Endothelial cell of hepatic sinusoid (primary cell): ENCODE measurements around the gene ANKLE1.

Source experiments
- in situ Hi-C: cut with HindIII; loops from 2 replicates; pipeline ENCODE4 v1.10.0; 2017; ENCODE audit warnings: low sequenced_read_pairs

ANKLE1 gene

DNA sequence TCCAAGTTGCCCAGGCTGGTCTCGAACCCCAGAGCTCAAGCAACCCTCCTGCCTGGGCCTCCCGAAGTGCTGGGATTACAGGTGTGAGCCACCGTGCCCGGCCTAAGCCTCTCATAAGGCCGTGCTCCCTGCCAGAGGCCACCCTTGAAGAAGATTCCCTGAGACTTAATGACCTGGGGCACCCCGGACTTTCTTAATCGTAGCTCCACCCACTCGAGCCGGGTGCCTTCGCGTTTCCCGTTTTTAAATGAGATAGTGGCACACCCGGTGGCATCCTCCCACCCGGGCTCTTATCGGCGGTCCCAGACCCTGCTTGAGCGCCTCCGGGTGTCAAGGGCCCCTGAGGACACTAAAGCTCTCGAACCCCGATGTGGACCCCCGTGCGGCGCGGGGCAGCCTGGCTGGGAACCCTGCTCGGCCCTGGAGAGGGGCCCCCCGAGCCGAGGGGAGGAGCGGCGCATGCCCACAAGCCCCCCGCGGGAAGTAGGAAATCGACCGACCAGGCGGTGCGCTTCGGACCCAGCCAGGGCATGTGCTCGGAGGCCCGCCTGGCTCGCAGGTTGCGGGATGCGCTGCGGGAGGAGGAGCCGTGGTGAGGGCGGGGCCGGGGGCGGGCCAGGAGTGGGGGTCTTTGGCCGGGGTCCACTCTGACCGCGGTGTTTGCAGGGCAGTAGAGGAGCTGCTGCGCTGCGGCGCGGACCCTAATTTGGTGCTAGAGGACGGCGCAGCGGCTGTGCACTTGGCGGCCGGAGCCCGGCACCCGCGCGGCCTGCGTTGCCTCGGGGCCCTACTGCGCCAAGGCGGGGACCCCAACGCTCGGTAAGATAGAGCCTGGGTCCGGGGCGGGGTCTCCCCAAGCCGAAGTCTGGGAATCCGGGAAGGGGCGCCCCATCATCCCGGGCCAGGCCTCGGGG, at the start of gene ANKLE1:
ANKLE1 (plus strand) TSS at position 511 of the 914 bp plus-strand sequence; CDS start at position 531, 20 bp downstream.
- in situ Hi-C loops, result no loop called here

- in situ Hi-C loops, result no loop called here
Observed at GRCh38 chr19:17232258-17232657, 49.4 kb upstream of the ANKLE1 start.

DNA sequence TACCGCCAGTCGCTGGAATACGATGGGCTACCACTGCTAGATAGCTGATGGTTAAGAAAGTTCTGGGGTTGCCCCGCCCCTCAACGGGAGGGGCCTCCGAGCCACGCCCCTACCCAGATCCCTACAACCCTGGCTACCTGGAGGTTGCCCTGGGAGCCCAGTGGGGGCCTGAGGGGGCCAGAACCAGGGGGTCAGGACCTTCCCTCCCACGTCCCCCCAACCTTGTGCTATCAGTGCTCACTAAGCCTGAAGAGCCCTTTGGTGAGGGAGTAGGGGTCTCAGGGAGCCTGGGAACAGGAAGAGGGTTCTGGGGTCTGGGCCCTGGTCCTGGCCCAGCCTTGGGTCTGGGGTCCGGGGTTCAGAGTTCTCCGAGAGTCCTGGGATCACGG, 46.8 kb upstream of the ANKLE1 start:
- in situ Hi-C loops, result no loop called here

DNA sequence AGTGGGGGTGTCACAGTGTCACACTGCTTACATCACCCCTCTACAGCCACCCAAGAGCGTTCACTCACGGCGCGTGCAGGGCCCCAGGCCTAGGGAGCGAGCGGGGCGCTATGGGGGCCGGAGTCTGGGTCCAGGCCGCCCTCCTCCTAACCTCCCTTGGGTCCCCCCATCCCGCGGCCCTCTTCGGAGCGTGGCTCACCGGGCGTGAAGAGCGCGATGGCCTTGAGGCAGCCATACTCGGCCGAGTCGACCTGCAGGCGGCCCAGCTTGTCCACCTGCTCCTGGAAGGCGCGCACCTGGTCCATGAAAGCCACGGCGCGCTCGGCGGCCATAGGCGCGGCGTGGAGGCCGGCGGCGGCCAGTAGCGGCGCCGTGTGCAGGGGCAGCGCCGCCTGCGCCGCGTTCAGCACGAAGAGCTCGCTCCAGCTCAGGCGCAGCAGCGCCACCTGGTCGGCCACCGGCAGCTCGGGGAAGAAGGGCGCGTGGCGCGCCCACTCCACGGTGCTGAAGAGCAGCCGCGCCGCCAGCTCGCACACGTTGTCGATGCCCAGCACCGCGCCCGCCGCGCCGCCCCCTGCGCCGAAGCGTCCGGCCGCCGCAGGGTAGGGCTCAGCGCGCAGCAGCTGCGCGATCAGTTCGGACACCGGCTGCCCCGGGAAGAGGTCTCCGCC, 46.3 kb upstream of the ANKLE1 start:
- in situ Hi-C loops, result no loop called here

- in situ Hi-C loops, result no loop called here
Observed at GRCh38 chr19:17235971-17236777, 45.5 kb upstream of the ANKLE1 start.

- in situ Hi-C loops, result no loop called here
Observed at GRCh38 chr19:17236811-17237543, 44.7 kb upstream of the ANKLE1 start.

GRCh38 chr19:17237747-17238706, 43.7 kb upstream of the ANKLE1 start:
- in situ Hi-C loops, result no loop called here

- in situ Hi-C loops, result loop anchor here (10.0 kb wide), 2 partner anchors 65 to 75 kb away; partner anchors contain the start of genes ABHD8, DDA1 and MRPL34
Observed at GRCh38 chr19:17240062-17240752, 41.5 kb upstream of the ANKLE1 start.

- in situ Hi-C loops, result loop anchor here (10.0 kb wide), 2 partner anchors 64 to 76 kb away; partner anchors contain the start of genes ABHD8, DDA1 and MRPL34
Observed at GRCh38 chr19:17240826-17241399, 40.8 kb upstream of the ANKLE1 start.

- in situ Hi-C loops, result loop anchor here (10.0 kb wide), 2 partner anchors 62 to 78 kb away; partner anchors contain the start of genes ABHD8, DDA1 and MRPL34
Observed at GRCh38 chr19:17242431-17243208, 39.1 kb upstream of the ANKLE1 start.

DNA sequence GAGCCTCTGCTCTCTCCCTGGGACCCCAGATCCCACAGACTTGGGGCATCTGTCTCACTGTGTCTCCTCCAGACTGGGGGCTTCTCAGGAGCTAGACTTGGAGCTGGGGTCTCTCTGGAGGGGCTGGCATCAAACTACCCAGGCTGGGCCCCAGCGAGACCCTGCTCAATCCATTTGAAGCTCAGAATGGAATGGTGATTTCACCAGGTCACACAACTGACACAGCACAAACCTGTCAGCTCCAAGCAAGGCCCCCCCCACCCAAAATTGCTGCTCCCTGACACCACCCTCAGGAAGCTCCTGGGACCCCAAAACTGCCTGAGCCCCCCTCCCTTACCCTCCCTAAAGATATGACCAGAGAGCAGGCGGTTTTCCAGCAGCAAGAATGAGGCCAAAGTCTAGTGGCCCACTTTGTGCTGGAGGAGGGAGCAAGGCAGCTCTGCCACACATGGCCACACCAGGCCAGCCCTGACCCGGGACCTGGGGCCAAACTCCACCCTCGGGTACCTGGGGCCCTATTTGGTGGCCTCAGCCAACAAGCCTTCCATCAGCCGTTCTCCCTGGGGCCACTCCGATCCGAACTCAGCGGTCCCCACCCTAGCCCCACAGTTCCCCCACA, 38.4 kb upstream of the ANKLE1 start:
- in situ Hi-C loops, result loop anchor here (10.0 kb wide), 2 partner anchors 61 to 79 kb away; partner anchors contain the start of genes ABHD8, DDA1 and MRPL34

GRCh38 chr19:17243830-17244617, 37.7 kb upstream of the ANKLE1 start:
- in situ Hi-C loops, result loop anchor here (10.0 kb wide), 2 partner anchors 61 to 79 kb away; partner anchors contain the start of genes ABHD8, DDA1 and MRPL34

DNA sequence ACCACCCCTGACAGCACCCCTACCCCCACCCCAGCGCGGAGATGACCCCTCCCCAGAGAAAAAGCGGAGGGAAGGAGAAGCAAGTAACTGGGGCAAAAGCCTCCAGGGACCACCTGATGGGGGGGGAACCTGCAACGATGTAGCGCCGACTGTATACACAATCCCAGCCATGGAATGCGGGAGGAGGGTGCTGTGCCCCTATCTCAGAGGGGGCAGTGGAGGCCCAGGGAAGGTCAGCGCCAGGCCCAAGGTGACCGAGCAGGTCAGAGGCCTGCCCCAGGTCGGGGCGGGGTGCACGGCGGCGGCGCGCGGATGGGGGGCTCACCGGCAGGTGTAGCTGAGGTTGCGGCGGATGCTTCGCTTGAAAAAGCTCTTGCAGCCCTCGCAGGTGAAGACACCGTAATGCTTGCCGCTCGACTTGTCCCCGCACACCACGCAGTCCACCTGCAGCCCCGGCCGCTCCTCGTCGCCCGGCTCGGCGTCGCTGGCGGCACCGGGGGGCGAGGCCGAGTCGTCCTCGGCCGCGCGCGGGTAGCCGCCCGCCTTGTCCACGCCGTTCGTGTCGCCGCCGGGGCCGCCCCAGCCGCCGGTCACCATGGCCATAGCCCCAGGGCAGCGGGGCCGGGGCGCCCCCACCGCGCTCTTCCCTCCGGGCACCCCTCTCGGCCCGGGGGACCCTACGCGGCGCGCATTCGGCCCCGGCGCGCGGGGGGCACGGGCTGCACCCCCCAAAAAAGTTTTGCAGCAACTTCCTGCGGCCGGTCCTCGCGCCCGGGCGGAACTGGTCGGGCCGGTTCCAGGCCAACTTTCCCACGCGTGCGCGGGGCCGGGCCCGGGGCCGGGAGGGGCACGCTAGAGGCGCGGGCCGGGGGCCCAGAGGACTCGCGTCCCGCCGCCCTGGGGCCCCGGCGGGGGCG, 36.8 kb upstream of the ANKLE1 start:
- in situ Hi-C loops, result loop anchor here (10.0 kb wide), 2 partner anchors 60 to 80 kb away; partner anchors contain the start of genes ABHD8, DDA1 and MRPL34

- in situ Hi-C loops, result loop anchor here (10.0 kb wide), 2 partner anchors 59 to 81 kb away; partner anchors contain the start of genes ABHD8, DDA1 and MRPL34
Observed at GRCh38 chr19:17245535-17245984, 36.1 kb upstream of the ANKLE1 start, which contains the start of gene NR2F6. Gene NR2F6, minus strand, starts transcription at chr19:17245919. Its CDS starts 699 bp downstream, at chr19:17245220.
